Lower leg skin (tissue), 4 donors: ENCODE results near the gene SFI1. TPM values are rescaled to one million over a fixed set of nuclear protein-coding genes. Genes with fewer than 3 reads are reported as not detected.

ENCODE experiments used
- DNase-seq, 2 donors: peaks; one replicate each; pipeline ENCODE4 v3.0.0-alpha.2; 2019; ENCODE audit warnings: low spot score in 2 of 2
- H3K4me3 ChIP-seq: fragments of 200-600 bp; sonication (generic); 2 replicates; pipeline ENCODE4 v1.5.1; 2017; ENCODE audit warnings: mild to moderate bottlenecking, low read depth; ENCODE audit not compliant: poor library complexity, severe bottlenecking
- POLR2A ChIP-seq, 2 donors: fragments of 450-650 bp; IDR thresholded peaks; one replicate each; pipeline ENCODE4 v1.6.1; 2016 to 2017; ENCODE audit warnings: antibody characterized with exemption in 2 of 2, mild to moderate bottlenecking in 1 of 2, moderate library complexity in 1 of 2
- WGBS, 2 donors: methylation state at CpG; one replicate each; pipeline ENCODE4 v1.1.5; 2018; 5-methylcytosine and 5-hydroxymethylcytosine counted together
- intact Hi-C: fragments of 100-400 bp; cut with DNase I; formaldehyde crosslinking; loops from one replicate; pipeline ENCODE4 v1.15.0; 2023; ENCODE audit warnings: low total_unique reads
- total RNA-seq, 4 donors: library from RNA; depleted of rRNA; stranded (reverse); fragments of >200 nt; gene quantifications; one replicate each; pipeline ENCODE4 v1.1.0, GENCODE V29; 2016
- TF ChIP-seq, protein P1 (sequence below), 3 donors: fragments of 450-650 bp; IDR thresholded peaks; one replicate each; pipeline ENCODE4 v1.5.1; 2016; ENCODE audit warnings: antibody characterized with exemption in 3 of 3, mild to moderate bottlenecking in 3 of 3, moderate library complexity in 2 of 3

Gene SFI1
- total RNA-seq, 4 donors from 2014 or later, result 24.2 to 66.4 (median 32.2) TPM

DNA sequence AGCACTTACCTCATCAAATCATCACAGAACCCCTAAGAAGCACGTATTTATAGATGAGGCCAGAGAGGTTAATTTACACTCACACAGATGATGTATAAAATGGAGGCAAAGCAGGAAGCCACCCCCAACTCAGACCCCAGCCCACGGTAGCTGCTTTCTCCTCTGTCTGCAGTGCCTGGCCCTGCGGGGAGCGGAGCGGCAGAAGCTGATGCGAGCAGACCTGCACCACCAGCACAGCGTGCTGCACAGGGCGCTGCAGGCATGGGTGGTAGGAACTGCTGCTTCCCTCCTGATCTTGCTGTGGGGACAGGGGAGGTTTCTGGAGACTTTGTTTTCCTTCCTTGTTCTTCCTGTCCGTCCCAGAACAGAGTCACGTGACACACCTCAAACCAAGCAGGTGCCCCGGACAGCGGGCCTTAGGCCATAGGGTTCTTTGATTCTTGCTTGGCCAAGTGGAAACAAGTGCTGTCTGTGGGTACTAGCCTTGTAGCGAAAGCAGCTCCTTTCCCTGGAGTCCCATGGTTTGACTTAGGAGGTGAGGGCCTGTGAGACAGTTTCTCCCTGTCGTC lies 107.9 kb downstream of the SFI1 start:
- intact Hi-C loops, result no loop called here
- TF ChIP-seq POLR2A (IDR thresholded peaks at IDR 0.05), result no peak
- TF ChIP-seq, protein P1, sequence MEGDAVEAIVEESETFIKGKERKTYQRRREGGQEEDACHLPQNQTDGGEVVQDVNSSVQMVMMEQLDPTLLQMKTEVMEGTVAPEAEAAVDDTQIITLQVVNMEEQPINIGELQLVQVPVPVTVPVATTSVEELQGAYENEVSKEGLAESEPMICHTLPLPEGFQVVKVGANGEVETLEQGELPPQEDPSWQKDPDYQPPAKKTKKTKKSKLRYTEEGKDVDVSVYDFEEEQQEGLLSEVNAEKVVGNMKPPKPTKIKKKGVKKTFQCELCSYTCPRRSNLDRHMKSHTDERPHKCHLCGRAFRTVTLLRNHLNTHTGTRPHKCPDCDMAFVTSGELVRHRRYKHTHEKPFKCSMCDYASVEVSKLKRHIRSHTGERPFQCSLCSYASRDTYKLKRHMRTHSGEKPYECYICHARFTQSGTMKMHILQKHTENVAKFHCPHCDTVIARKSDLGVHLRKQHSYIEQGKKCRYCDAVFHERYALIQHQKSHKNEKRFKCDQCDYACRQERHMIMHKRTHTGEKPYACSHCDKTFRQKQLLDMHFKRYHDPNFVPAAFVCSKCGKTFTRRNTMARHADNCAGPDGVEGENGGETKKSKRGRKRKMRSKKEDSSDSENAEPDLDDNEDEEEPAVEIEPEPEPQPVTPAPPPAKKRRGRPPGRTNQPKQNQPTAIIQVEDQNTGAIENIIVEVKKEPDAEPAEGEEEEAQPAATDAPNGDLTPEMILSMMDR (IDR thresholded peaks at IDR 0.05), result no peak
- no peak overlapping the region for H3K4me3 ChIP-seq
- DNase-seq, result peak in 1 of 2 donors; percentile 40
- WGBS, 2 donors, result 92 to 95% methylated on average over 14 of the region's 14 CpGs

DNA sequence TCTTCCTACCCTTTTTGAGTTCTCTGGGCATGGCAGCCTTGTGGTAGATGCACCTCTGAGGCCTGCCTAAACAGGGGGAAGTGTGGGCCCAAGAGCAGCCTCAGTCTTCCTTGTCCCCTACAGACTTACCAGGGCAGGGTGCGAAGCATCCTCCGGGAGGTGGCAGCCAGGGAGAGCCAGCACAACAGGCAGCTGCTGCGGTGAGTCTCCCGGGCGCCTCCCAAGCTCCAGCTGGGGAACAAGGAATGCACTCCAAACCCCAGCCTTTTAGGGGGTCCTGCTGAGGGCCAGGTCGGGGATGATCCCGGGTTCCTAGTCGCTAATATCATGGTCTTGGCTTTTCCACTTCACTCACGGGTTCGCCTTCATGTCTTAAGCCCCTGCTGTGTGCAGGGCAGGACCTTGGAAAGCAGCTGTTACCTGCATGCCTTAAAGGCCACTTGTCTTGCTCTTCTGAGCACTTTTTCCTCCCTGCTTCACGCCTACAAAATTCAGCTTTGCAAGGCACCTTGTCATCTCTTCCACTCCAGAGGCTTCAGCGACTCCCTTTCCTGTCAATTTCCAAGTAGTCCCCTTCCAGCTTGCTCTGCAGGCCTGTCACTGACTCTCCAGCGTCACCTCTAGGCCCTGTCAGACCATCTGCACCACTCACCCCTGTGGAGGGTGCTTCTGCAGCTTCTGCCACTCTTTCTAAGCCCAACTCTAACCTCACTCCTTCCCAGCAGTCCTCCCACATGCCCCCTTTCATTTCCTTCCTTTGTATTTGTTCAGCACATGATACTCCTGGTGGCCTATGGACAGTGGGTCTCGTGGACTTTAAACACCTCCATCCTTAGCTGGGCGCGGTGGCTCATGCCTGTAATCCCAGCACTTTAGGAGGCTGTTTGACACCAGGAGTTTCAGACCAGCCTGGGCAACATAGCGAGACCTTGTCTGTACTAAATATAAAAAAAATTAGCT lies 108.7 kb downstream of the SFI1 start:
- peak in 1 of 2 donors; percentile 57 for DNase-seq
- TF ChIP-seq POLR2A (IDR thresholded peaks at IDR 0.05), result no peak
- TF ChIP-seq, protein P1 (IDR thresholded peaks at IDR 0.05), result no peak
- intact Hi-C loops, result no loop called here
- H3K4me3 ChIP-seq, result no peak overlapping the region
- WGBS, 2 donors, result 91 to 96% methylated on average over 17 of the region's 17 CpGs

DNA sequence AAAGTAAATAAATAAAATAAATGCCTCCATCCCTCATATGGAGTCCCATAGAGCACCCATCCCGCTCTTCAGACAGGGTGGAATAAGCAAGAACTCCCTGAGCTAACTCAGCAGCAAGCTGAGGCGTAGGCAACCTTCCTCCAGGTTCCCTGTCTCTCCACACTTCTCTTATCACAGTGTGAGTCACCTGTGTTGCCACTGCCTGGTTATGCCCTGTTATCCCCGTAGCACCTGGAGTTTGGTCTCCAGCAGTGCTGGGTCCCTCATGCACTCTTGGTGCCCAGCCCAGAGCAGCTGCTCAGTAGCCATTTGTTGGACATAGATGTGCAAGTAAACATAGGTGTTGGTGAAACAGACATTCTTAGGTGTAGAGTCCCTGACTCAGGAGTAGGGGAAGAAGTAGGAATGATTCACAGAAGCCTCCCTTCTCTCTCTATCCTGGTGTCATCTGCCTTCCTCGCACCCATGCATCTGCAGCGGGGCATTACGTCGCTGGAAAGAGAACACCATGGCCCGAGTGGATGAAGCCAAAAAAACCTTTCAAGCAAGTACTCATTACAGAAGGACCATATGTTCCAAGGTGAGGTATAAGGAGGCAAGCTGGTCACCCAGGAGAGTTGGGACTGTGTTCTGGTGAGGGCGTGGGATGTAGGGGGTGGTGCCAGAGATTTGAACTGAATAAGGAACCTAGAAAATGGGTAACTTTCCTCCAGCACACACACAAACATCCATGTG lies 109.7 kb downstream of the SFI1 start:
- no peak overlapping the region for H3K4me3 ChIP-seq
- 90 to 96% methylated on average over 9 of the region's 9 CpGs for WGBS, 2 donors
- no peak for TF ChIP-seq POLR2A (IDR thresholded peaks at IDR 0.05)
- TF ChIP-seq, protein P1 (IDR thresholded peaks at IDR 0.05), result no peak
- DNase-seq, result peak in 1 of 2 donors; percentile 57
- intact Hi-C loops, result no loop called here

DNA sequence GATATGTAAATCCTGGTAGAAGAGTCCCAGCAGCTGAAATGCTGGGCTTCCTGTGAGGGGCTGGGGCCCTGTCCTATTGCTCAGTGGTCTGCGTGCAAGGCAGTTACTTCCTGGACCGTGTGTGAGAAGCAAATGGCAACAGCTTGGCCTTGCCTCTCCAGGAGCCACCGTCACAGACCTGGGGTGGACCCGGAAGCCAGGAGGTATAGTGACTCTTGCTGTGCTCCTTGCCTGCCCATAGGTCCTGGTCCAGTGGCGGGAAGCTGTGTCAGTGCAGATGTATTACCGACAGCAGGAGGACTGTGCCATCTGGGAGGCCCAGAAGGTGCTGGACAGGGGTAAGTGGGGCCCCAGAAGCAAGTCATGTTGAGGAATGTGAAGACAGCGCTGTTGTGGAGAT lies 111.4 kb downstream of the SFI1 start:
- H3K4me3 ChIP-seq, result no peak overlapping the region
- no peak for DNase-seq
- TF ChIP-seq, protein P1 (IDR thresholded peaks at IDR 0.05), result no peak
- TF ChIP-seq POLR2A (IDR thresholded peaks at IDR 0.05), result no peak
- 91 to 97% methylated on average over 7 of the region's 7 CpGs for WGBS, 2 donors
- intact Hi-C loops, result no loop called here

DNA sequence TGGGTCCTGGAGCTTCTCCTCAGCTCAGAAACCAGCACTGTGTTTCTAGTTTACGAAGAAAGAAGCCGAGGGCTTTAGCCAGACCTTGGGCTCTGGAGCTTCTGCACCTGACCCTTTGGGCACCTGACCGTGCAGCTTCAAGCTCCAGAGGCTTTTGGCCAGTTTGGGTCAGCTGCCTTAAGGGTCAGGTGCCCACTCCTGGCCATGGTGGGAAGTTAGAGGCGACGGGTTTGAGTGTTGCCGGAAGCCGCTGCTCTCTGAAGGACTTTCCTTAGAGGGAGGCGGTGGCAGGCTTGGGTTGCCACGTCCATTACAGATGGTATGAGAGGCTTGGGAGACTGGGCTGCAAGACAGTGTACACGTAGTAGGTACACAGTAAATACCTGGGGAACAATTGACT lies 113.4 kb downstream of the SFI1 start:
- no peak for TF ChIP-seq POLR2A (IDR thresholded peaks at IDR 0.05)
- TF ChIP-seq, protein P1 (IDR thresholded peaks at IDR 0.05), result no peak
- 94% methylated on average over 10 of the region's 10 CpGs for WGBS, 2 donors
- intact Hi-C loops, result no loop called here
- no peak overlapping the region for H3K4me3 ChIP-seq
- no peak for DNase-seq
